GM08714 (cell line): Measurements from ENCODE around the gene SCAMP1.

Experiments
- H3K4me3 ChIP-seq: fragments of 200-500 bp; sonication (Bioruptor generic); 2 replicates; pipeline ENCODE4 v1.5.1; 2014; ENCODE audit warnings: mild to moderate bottlenecking, low read length, inconsistent platforms
- ZNF274 ChIP-seq: IDR thresholded peaks from 2 replicates; pipeline ENCODE4 v1.6.1; 2012; ENCODE audit warnings: mild to moderate bottlenecking, low read depth, low read length

The SCAMP1 gene

DNA sequence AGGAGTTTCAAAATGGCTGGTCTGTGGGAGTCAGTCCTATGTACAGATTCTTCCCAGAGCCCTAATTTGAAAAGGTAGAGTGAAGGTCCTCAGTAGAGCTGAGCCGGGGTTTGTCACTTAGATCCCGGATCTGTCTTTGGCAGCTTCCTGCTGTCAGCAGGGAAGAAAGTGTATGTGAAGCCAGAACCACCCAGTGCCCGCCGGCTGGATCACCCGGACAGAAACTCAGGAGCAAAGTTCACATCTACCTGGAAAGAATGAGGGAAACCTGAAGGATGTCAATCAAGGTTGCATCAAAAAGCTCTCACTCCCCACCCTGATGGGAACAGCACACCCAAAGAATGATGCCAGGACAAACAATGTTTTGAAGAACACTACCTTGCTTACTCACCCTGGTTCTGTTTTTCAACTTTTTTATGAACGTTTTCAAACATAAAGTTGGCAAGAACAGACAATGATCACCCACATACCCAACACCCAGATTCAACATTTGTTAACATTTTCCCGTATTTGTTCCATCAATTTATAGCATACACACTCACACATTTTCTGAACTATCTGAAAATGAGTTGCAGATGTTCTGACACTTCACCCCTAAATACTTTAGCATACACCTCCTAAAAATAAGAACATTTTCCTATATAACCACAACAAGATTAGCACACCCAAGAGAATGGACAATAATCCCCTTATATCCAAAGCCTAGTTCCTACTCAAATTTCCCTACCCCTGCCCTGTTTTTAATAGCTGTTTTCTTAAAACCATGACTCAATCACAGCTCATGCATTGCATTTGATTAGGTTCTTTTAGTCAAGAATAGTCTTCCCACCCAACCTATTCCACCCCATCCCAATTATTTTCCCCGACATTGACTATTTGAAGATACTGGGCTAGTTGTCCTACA lies 154.3 kb downstream of the SCAMP1 start:
- no peak overlapping the region for H3K4me3 ChIP-seq
- no peak for TF ChIP-seq ZNF274

DNA sequence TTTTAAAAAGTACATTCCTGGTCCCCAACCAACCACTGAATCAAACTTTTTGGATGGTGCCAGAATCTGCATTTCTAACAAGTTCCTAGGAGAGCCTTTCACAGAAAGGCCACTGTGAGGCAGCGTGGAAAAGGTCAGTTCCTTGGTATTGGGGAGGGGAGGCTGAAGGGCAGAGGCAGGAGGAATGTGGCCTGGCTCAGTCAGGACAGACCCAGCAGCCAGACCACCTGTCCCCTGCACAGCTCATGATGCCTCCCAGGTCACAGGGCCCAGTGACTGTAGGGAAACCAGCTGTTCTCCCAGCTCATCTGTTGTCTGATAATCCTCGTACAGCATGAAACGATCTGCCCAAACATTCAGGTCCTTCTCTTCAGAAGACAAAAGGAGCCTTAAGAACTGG lies 155.3 kb downstream of the SCAMP1 start:
- no peak for TF ChIP-seq ZNF274
- no peak overlapping the region for H3K4me3 ChIP-seq

DNA sequence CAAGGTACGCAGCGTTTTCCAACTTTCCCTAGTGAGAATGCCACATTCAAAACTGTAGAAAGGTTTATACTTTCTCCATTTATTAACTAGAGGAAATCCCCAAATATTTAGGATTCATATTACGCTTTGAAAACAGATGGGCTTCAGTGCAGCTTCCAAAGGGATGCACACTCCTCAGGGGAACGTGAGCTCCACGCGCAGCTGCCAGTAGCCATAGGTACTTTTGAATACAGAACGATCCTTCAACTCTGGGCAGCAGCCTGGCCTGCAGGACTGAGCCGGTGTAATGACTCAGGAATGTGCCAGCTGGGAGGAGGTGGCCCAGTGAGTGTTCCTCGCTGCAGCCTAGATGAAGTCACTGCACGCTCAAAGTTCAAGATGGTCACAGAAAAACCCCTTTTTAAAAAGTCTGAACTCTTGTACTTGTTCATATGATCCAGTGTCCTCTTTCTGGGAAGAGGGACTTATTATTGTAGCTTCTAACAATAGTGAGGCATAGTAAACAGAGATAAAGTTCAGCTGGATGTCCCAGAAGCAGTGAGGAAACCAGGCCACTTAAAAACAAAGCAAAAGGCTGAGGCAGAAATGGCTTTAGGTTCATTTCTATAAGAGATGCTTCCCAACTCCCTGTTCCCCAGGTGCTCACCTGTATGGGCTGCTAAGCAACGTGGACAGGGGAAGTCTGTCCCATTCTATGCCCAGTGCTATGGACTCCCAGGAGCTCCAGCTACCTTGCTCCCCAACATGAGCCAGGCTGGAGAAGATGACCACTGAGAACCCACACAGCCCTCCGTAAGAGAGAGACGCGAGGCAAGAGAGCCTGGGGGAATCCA lies 158.2 kb downstream of the SCAMP1 start:
- TF ChIP-seq ZNF274, result no peak
- H3K4me3 ChIP-seq, result no peak overlapping the region

DNA sequence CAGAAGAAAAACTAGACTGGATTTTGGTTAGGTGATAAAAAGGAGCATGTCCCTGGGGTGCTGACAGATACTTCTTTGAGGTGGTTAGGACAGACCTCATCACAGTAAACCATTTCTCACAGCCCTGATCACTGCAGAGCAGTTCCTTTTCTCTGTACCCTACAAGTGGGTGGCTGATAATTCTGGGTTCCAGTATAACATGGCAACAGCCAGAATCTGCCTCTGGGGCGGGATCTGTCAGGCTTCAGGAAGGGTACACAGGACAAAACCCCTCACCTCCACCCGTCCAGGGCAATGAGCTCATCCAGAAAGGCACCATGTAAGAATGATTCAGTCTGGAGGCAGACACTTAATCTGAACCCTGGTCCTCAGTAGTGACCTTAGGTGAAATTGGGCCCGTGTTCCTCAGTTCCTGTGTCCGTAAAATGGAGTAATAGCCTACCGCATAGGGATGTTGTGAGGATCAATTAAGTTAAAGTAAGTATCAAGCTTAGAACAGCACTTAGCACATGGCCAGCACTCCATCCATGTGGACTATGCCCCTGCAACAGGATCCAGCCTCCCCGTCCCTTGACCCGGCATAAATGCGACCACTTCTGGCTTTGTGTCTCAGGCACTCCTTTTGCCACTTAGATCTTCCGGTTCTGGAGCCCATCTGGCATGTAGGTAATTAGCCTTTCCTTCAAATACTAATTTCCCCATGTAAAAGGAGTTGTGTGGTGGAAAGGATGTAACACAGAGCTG lies 159.0 kb downstream of the SCAMP1 start:
- TF ChIP-seq ZNF274, result no peak
- no peak overlapping the region for H3K4me3 ChIP-seq

DNA sequence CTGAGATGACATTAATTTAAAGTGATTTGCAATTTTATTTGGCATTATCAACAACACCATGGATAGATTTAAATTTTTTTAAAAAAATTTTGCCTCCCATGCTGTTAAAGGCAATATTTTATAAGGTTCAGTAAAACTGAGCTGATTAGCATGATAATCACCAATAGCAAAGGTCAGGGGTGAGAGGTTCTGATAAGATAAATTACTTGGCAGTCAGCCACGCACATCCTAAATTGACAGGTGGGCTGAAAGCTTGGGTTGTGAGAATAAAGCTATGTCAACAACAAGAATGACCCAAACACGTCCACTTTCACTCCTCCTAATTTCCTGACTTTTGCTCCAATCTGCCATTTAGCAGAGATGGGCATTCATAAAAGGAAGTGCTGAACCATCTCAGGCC lies 161.0 kb downstream of the SCAMP1 start:
- TF ChIP-seq ZNF274, result no peak
- no peak overlapping the region for H3K4me3 ChIP-seq

DNA sequence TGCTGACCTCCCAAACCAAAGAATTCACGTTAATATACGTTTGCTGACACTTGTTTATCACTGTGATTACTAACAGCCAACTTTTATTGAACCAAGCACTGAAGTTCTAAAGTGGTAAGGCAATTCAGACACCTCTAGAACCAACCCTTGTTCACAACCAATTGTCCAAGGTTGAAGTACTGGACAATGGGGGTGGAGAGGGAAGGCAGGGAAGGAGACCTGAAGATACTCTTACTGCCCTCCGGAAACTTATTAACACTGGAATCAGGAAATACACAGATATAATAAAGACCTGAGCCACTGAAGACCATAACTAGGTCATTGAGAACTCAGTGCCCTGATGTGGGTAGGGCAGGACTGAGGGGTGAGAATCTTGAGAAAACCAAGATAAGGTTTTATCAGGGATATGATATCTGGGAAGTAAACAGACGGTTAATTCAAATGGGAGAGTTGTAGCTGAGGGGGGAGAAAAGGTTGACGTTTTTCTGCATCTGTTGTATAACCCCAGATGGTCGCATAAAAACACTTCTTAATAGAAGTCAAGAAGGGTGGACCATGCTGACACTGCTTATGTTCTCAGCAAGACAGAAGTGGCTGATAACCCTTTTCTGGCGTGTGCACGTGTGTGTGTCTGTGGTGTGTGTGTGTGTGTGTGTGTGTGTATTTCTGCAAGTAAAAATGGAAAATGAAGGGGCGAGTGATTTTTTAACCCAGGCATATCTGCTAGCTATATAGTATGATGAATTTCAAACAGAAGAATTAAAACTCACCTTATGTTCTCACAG lies 162.3 kb downstream of the SCAMP1 start:
- H3K4me3 ChIP-seq, result no peak overlapping the region
- TF ChIP-seq ZNF274, result no peak

DNA sequence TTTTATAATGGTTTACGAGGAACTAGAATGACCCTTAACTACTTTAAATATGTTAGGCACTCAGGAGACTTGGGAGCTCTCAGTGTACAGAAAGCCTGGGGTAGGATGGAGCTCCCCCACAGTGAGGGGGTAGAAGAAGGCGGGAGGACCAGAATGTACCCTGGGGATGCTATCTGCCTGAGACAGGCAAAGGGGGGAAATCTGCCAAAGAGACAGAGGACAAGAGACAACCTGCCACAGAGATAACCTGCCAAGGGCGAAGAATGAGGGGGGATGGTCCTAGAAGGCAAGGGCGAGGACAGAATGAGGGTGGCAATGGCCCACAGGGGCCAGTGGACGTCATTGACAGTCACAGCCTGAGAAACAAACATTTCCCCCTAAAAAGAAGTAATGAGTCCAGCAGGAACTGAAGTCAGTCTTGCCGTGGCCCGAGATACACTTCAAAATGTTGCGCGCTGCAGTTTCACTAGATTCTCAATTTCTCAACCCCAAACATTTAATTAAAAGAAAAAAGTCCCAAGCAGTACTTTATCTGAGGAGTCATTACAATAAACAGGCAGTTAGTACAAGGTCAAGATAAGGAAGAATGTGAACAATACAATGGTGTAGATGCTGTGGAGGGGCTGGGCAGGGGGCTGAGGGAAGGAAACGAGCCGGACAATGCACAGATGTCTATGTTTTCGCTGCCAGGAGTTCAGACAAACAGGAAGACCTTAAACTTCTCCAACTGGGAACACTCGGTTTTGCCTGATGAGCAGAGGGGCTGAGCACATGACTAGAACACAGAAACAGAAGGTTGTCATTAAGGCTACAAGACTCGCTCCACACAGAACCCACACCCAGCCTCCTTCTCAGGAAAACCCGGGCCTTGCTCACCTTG lies 163.1 kb downstream of the SCAMP1 start:
- TF ChIP-seq ZNF274, result no peak
- H3K4me3 ChIP-seq, result no peak overlapping the region

DNA sequence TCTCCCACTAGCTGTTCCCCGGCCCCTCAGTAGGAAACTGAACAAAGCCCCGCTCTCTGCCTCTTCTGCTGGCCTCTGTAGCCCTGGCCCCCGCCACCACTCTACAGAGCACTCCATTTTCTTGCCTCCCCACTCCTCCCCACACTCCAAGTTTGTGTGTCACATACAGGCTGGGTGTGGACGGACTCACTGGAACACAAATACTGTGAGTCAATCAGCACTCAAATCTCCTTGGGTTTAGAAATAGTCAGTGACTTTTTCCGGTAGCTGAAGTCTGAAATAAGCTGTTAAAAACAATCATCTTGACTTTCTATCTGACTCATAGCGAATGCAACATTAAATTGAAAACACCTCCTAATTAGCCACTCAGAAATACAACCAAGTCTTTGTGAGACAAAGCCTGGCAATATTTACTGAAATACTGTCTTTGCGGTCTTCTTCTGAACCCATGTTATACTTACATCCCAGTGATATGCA lies 165.7 kb downstream of the SCAMP1 start:
- no peak for TF ChIP-seq ZNF274
- no peak overlapping the region for H3K4me3 ChIP-seq

DNA sequence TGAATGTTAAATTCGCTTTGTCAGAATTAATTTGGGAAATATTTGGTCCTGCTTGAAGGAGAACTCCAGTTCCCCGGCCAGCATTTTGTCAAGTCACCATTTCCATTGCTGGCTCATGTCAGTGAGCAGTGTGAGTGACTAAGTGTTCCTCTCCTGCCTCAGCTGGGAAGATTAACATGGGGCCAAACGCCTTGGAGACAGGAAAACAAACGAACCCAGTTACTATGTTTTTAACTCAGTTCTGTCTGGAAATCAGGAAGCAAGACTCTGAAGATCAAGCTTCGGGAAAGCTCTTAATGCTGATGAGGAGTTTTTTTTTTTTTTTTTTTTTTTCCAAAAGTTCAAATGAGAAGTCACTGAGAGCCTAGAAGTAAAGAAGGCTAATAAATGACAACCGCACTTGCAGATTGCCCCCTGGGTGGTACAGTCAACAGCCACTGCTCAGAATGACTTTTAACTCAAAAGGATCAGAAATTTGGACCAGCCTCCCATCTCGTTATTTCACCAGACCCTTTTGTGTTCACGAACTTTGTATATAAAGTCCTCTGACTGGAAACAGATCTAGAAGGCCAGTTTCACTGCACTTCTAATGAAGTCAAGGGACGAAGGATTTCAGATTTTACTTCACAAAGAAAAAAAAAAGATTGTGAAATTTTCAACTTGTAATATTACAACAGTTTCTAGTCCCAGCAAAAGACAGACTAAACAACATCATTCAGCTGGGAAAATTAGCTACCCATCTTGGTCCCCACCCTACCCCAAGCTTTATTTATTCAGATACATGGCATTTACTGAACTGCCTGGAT lies 166.8 kb downstream of the SCAMP1 start:
- TF ChIP-seq ZNF274, result no peak
- no peak overlapping the region for H3K4me3 ChIP-seq

DNA sequence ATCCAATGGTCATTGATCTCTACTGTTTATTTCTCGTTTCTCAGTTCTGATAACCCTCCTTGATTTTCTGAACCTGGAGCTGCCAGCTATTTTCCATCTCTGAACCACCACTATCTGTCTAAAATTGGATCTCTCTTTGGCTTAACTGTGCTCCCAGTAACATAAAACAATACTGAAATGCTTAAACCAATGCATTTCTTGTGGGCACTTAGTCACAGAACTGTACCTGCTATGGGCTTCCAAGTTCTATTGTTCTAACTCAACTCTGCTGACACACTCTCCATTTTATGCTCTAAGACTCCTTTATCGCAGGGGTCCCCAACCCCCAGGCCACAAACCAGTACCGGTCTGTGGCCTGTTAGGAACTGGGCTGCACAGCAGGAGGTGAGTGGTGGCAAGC lies 167.5 kb downstream of the SCAMP1 start:
- no peak overlapping the region for H3K4me3 ChIP-seq
- TF ChIP-seq ZNF274, result no peak
